Natural killer cell (primary cell): ENCODE data around the gene R3HDM1. TPM values are rescaled to one million over a fixed set of nuclear protein-coding genes. Genes with fewer than 3 reads are reported as not detected.
A peak's percentile ranks its signal among the peaks of the same experiment; 100 is the strongest.

Experiments used
- ATAC-seq, 3 donors: fragments of 150-1000 bp in 2 of 3; fragments of 200-7000 bp in 1 of 3; cut with Tn5 transposase; 1 replicate in 1 of 3; 2 replicates in 2 of 3; pipeline ENCODE4 v1.10.0; 2021; ENCODE audit warnings: mild to moderate bottlenecking in 2 of 3, moderate library complexity in 2 of 3
- DNase-seq, 2 donors: peaks; one replicate each; pipeline versions ENCODE4 v3.0.0 to v3.0.0-alpha.2; 2013 to 2021; ENCODE audit warnings: mixed read lengths in 1 of 2
- H3K27ac ChIP-seq: one replicate; pipeline ENCODE4 v1.5.1; 2013; ENCODE audit warnings: mild to moderate bottlenecking, low read length
- H3K27me3 ChIP-seq: one replicate; pipeline ENCODE4 v1.6.1; 2013; ENCODE audit warnings: low read length; ENCODE audit not compliant: control insufficient read depth, insufficient read depth
- H3K36me3 ChIP-seq: one replicate; pipeline ENCODE4 v1.6.1; 2013; ENCODE audit warnings: low read length; ENCODE audit not compliant: control insufficient read depth, insufficient read depth
- H3K4me1 ChIP-seq: one replicate; pipeline ENCODE4 v1.6.1; 2013; ENCODE audit warnings: low read length; ENCODE audit not compliant: control insufficient read depth, insufficient read depth
- H3K4me3 ChIP-seq: one replicate; pipeline ENCODE4 v1.5.1; 2013; ENCODE audit warnings: low read length
- H3K9me3 ChIP-seq: one replicate; pipeline ENCODE4 v1.6.1; 2013; ENCODE audit warnings: low read length; ENCODE audit not compliant: control insufficient read depth, insufficient read depth
- H3K27ac Mint-ChIP-seq, 2 donors: one replicate each; pipeline ENCODE4 v1.8.0; 2022; ENCODE audit warnings: mild to moderate bottlenecking in 2 of 2, mixed read lengths in 2 of 2, moderate library complexity in 1 of 2
- H3K27me3 Mint-ChIP-seq, 2 donors: one replicate each; pipeline ENCODE4 v1.8.0; 2022; ENCODE audit warnings: low read depth in 2 of 2, mixed read lengths in 2 of 2
- H3K36me3 Mint-ChIP-seq: one replicate; pipeline ENCODE4 v1.8.0; 2022; ENCODE audit warnings: mixed read lengths
- H3K4me1 Mint-ChIP-seq, 2 donors: one replicate each; pipeline ENCODE4 v1.8.0; 2022; ENCODE audit warnings: mixed read lengths in 2 of 2
- H3K4me3 Mint-ChIP-seq: one replicate; pipeline ENCODE4 v1.8.0; 2022; ENCODE audit warnings: mild to moderate bottlenecking, moderate library complexity, mixed read lengths
- H3K9me3 Mint-ChIP-seq, 2 donors: one replicate each; pipeline ENCODE4 v1.8.0; 2022; ENCODE audit warnings: mixed read lengths in 2 of 2
- CTCF ChIP-seq: fragments of 200-600 bp; IDR thresholded peaks from one replicate; pipeline ENCODE4 v1.8.0; 2022; ENCODE audit warnings: antibody characterized with exemption
- WGBS: methylation state at CpG from one replicate; pipeline ENCODE4 v1.1.7; 2013; ENCODE audit warnings: missing lambda C conversion rate; ENCODE audit not compliant: insufficient coverage; 5-methylcytosine and 5-hydroxymethylcytosine counted together
- intact Hi-C: fragments of 100-400 bp; cut with micrococcal nuclease; formaldehyde crosslinking; loops from one replicate; pipeline ENCODE4 v1.14.2; 2022
- total RNA-seq, 4 donors: library from RNA; stranded (reverse); fragments of 120-200 nt in 1 of 4; gene quantifications; one replicate each; pipeline versions ENCODE4 v1.2.3 to v1.2.4, GENCODE V29; 2013 to 2022

R3HDM1 gene
- total RNA-seq, 3 donors from 2014 or later (not counting 1 experiment from before 2014, with no cell fraction given) = 34.9 to 48.6 (median 39.7) TPM

- no peaks in the 10 kb centered on the region for H3K4me1 ChIP-seq
- peak overlapping the region; percentile 100 for H3K27ac ChIP-seq
- ATAC-seq = no peak
- Mint-ChIP-seq H3K4me1 (peaks cover 28 to 34% of the 10 kb centered on the region in 2 donors), H3K27me3 (no peaks in the 10 kb centered on the region), H3K27ac (peak overlapping the region; percentile 95 to 96), H3K9me3 (no peaks in the 10 kb centered on the region), H3K36me3 (no peaks in the 10 kb centered on the region), H3K4me3 (no peak overlapping the region)
- H3K9me3 ChIP-seq = no peaks in the 10 kb centered on the region
- intact Hi-C loops = loop anchor here (1.0 to 5.0 kb wide), 4 partner anchors 210 to 823 kb away; partner anchors contain the start of genes CCNT2, CXCR4, R3HDM1 and RAB3GAP1
- DNase-seq = no peak
- no peak for TF ChIP-seq CTCF
- H3K4me3 ChIP-seq = no peak overlapping the region
- WGBS = 85% methylated on average over 11 of the region's 11 CpGs
- no peaks in the 10 kb centered on the region for H3K27me3 ChIP-seq
- H3K36me3 ChIP-seq = peaks cover under 1% of the 10 kb centered on the region
Measured at GRCh38 chr2:135741043-135741394, 209.7 kb downstream of the R3HDM1 start.

- H3K4me1 Mint-ChIP-seq = peaks cover 34 to 41% of the 10 kb centered on the region in 2 donors
- ATAC-seq (peak; percentile 86 to 97 (median 90)), DNase-seq (peak; percentile 84 to 98)
- H3K27ac Mint-ChIP-seq = peak within 1 kb of the TSS; percentile 95 to 96
- no peaks in the 10 kb centered on the region for H3K4me1 ChIP-seq
- intact Hi-C loops = loop anchor here (1.0 to 5.0 kb wide), 4 partner anchors 210 to 823 kb away; partner anchors contain the start of genes CCNT2, CXCR4, R3HDM1 and RAB3GAP1
- TF ChIP-seq CTCF = peak; percentile 22
- H3K4me3 Mint-ChIP-seq = peak within 1 kb of the TSS; percentile 95
- peak within 1 kb of the TSS; percentile 100 for H3K4me3 ChIP-seq
- no peaks in the 10 kb centered on the region for H3K27me3 ChIP-seq
- WGBS = under 1% methylated on average over 93 of the region's 93 CpGs
- peaks cover 3% of the 10 kb centered on the region for H3K36me3 ChIP-seq
- no peaks in the 10 kb centered on the region for H3K27me3 Mint-ChIP-seq
- H3K27ac ChIP-seq = peak within 1 kb of the TSS; percentile 100
- no peaks in the 10 kb centered on the region for H3K9me3 Mint-ChIP-seq
- no peaks in the 10 kb centered on the region for H3K9me3 ChIP-seq
- H3K36me3 Mint-ChIP-seq = no peaks in the 10 kb centered on the region
Measured at GRCh38 chr2:135741395-135742324, 210.4 kb downstream of the R3HDM1 start, which contains the start of gene UBXN4. Gene UBXN4, plus strand, starts transcription at chr2:135741855. Its CDS starts 75 bp downstream, at chr2:135741930.

- WGBS = under 1% methylated on average over 34 of the region's 34 CpGs
- ATAC-seq (peak; percentile 14 to 22 (median 18)), DNase-seq (peak in 1 of 2 donors; percentile 74)
- Mint-ChIP-seq H3K36me3 (no peaks in the 10 kb centered on the region), H3K27ac (peak overlapping the region; percentile 95 to 96), H3K27me3 (no peaks in the 10 kb centered on the region), H3K4me3 (peak overlapping the region; percentile 95), H3K4me1 (peaks cover 38 to 44% of the 10 kb centered on the region in 2 donors), H3K9me3 (no peaks in the 10 kb centered on the region)
- Histone ChIP-seq H3K4me3 (peak overlapping the region; percentile 100), H3K36me3 (peaks cover 3% of the 10 kb centered on the region), H3K27me3 (no peaks in the 10 kb centered on the region), H3K4me1 (no peaks in the 10 kb centered on the region), H3K9me3 (no peaks in the 10 kb centered on the region), H3K27ac (peak overlapping the region; percentile 100)
- intact Hi-C loops = loop anchor here (5.0 kb wide), 1 partner anchor 375 kb away; the partner anchor contains the start of gene CXCR4
- no peak for TF ChIP-seq CTCF
Measured at GRCh38 chr2:135742325-135742757, 211.1 kb downstream of the R3HDM1 start.
